Immature natural killer cell (primary cell): ENCODE measurements around the gene PCSK4. TPM values are rescaled to one million over a fixed set of nuclear protein-coding genes. Genes with fewer than 3 reads are reported as not detected.
A peak's percentile ranks its signal among the peaks of the same experiment; 100 is the strongest.

Experiments
- DNase-seq, 3 donors: peaks; one replicate each; pipeline ENCODE4 v3.0.0; 2022; ENCODE audit warnings: mixed read lengths in 1 of 3
- H3K27ac Mint-ChIP-seq, 6 donors: one replicate each; pipeline ENCODE4 v1.8.0; 2020; ENCODE audit warnings: mixed read lengths in 6 of 6, mild to moderate bottlenecking in 5 of 6, inconsistent platforms in 4 of 6, moderate library complexity in 3 of 6
- H3K27me3 Mint-ChIP-seq, 3 donors: one replicate each; pipeline ENCODE4 v1.8.0; 2020 to 2021; ENCODE audit warnings: low read depth in 3 of 3, mild to moderate bottlenecking in 3 of 3, mixed read lengths in 3 of 3, moderate library complexity in 3 of 3, inconsistent platforms in 1 of 3
- H3K36me3 Mint-ChIP-seq, 3 donors: one replicate each; pipeline ENCODE4 v1.8.0; 2020; ENCODE audit warnings: mixed read lengths in 3 of 3, inconsistent platforms in 2 of 3, mild to moderate bottlenecking in 2 of 3
- H3K4me1 Mint-ChIP-seq, 2 donors: one replicate each; pipeline ENCODE4 v1.8.0; 2020; ENCODE audit warnings: inconsistent platforms in 2 of 2, mild to moderate bottlenecking in 2 of 2, mixed read lengths in 2 of 2, moderate library complexity in 1 of 2
- H3K4me3 Mint-ChIP-seq, 5 donors: one replicate each; pipeline ENCODE4 v1.8.0; 2020; ENCODE audit warnings: mild to moderate bottlenecking in 5 of 5, mixed read lengths in 5 of 5, inconsistent platforms in 3 of 5, moderate library complexity in 3 of 5
- H3K9me3 Mint-ChIP-seq, 6 donors: one replicate each; pipeline ENCODE4 v1.8.0; 2020; ENCODE audit warnings: mild to moderate bottlenecking in 6 of 6, mixed read lengths in 6 of 6, inconsistent platforms in 4 of 6, moderate library complexity in 3 of 6
- polyA plus RNA-seq, 3 donors: library from polyadenylated mRNA; unstranded; fragments of 300-500 nt; fragmentation: Illumina TruSeq; gene quantifications; one replicate each; pipeline ENCODE4 v1.2.3, GENCODE V29; 2021

PCSK4 gene
- polyA plus RNA-seq, 3 donors from 2014 or later: 0.25 to 0.33 TPM; not detected in 1

- H3K9me3 Mint-ChIP-seq: no peaks in the 10 kb centered on the region
- no peaks in the 10 kb centered on the region for H3K36me3 Mint-ChIP-seq
- H3K27ac Mint-ChIP-seq: no peak overlapping the region
- DNase-seq: no peak
- peaks cover 6 to 9% (median 6%) of the 10 kb centered on the region in 3 donors for H3K27me3 Mint-ChIP-seq
- H3K4me3 Mint-ChIP-seq: no peak overlapping the region
- peaks cover 7 to 11% of the 10 kb centered on the region in 2 donors for H3K4me1 Mint-ChIP-seq
These were observed 5.1 kb upstream of the PCSK4 start for GRCh38 chr19:1495051-1495798.

- Mint-ChIP-seq H3K4me1 (peaks cover 12 to 13% of the 10 kb centered on the region in 2 donors), H3K36me3 (no peaks in the 10 kb centered on the region), H3K27me3 (peaks cover 6 to 9% (median 6%) of the 10 kb centered on the region in 3 donors), H3K27ac (no peak overlapping the region), H3K4me3 (no peak overlapping the region), H3K9me3 (no peaks in the 10 kb centered on the region)
- no peak for DNase-seq
These were observed 4.1 kb upstream of the PCSK4 start for GRCh38 chr19:1494115-1494815.

GRCh38 chr19:1492474-1493006 is 2.4 kb upstream of the PCSK4 start:
- H3K27ac Mint-ChIP-seq: peak overlapping the region in 1 of 6 donors; percentile 55
- no peak for DNase-seq
- H3K27me3 Mint-ChIP-seq: peaks cover 6 to 9% (median 6%) of the 10 kb centered on the region in 3 donors
- peaks cover 12 to 14% of the 10 kb centered on the region in 2 donors for H3K4me1 Mint-ChIP-seq
- no peaks in the 10 kb centered on the region for H3K36me3 Mint-ChIP-seq
- no peaks in the 10 kb centered on the region for H3K9me3 Mint-ChIP-seq
- peak overlapping the region in 4 of 5 donors; percentile 21 to 82 (median 54) for H3K4me3 Mint-ChIP-seq

- no peaks in the 10 kb centered on the region for H3K36me3 Mint-ChIP-seq
- peaks cover 12 to 14% of the 10 kb centered on the region in 2 donors for H3K4me1 Mint-ChIP-seq
- H3K4me3 Mint-ChIP-seq: peak overlapping the region; percentile 78 to 86 (median 81)
- H3K9me3 Mint-ChIP-seq: no peaks in the 10 kb centered on the region
- peak overlapping the region in 2 of 6 donors; percentile 18 to 45 for H3K27ac Mint-ChIP-seq
- H3K27me3 Mint-ChIP-seq: peaks cover 6 to 9% (median 6%) of the 10 kb centered on the region in 3 donors
- no peak for DNase-seq
These were observed 1.7 kb upstream of the PCSK4 start for GRCh38 chr19:1491849-1492170.

- peak within 1 kb of the TSS; percentile 69 to 93 (median 87) for H3K27ac Mint-ChIP-seq
- H3K36me3 Mint-ChIP-seq: no peaks in the 10 kb centered on the region
- H3K27me3 Mint-ChIP-seq: peaks cover 6 to 9% (median 6%) of the 10 kb centered on the region in 3 donors
- H3K4me3 Mint-ChIP-seq: peak within 1 kb of the TSS; percentile 82 to 92 (median 87)
- H3K9me3 Mint-ChIP-seq: no peaks in the 10 kb centered on the region
- no peak for DNase-seq
- peaks cover 12 to 14% of the 10 kb centered on the region in 2 donors for H3K4me1 Mint-ChIP-seq
These were observed 1.1 kb upstream of the PCSK4 start, which contains the start of gene REEP6 for GRCh38 chr19:1491114-1491848. REEP6 (plus strand) TSS chr19:1491181; CDS start chr19:1491270, 89 bp downstream.

GRCh38 chr19:1489463-1490310 is 463 bp downstream of the PCSK4 start:
- Mint-ChIP-seq H3K4me3 (peak overlapping the region; percentile 48 to 68 (median 60)), H3K27ac (peak overlapping the region in 2 of 6 donors; percentile 30 to 62), H3K4me1 (peaks cover 12 to 14% of the 10 kb centered on the region in 2 donors), H3K27me3 (peaks cover 6 to 9% (median 6%) of the 10 kb centered on the region in 3 donors), H3K36me3 (no peaks in the 10 kb centered on the region), H3K9me3 (no peaks in the 10 kb centered on the region)
- peak in 1 of 3 donors; percentile 17 for DNase-seq

GRCh38 chr19:1488282-1488601 is 1.9 kb downstream of the PCSK4 start:
- Mint-ChIP-seq H3K36me3 (no peaks in the 10 kb centered on the region), H3K9me3 (no peaks in the 10 kb centered on the region), H3K27me3 (peaks cover 6 to 7% (median 6%) of the 10 kb centered on the region in 3 donors), H3K27ac (no peak overlapping the region), H3K4me1 (peaks cover 12 to 14% of the 10 kb centered on the region in 2 donors), H3K4me3 (no peak overlapping the region)
- no peak for DNase-seq

GRCh38 chr19:1487576-1488281 is 2.4 kb downstream of the PCSK4 start:
- Mint-ChIP-seq H3K4me3 (no peak overlapping the region), H3K36me3 (no peaks in the 10 kb centered on the region), H3K27me3 (peaks cover 6 to 7% (median 6%) of the 10 kb centered on the region in 3 donors), H3K4me1 (peaks cover 12 to 14% of the 10 kb centered on the region in 2 donors), H3K27ac (no peak overlapping the region), H3K9me3 (no peaks in the 10 kb centered on the region)
- DNase-seq: no peak

GRCh38 chr19:1486720-1487575 is 3.2 kb downstream of the PCSK4 start:
- Mint-ChIP-seq H3K27ac (no peak overlapping the region), H3K36me3 (no peaks in the 10 kb centered on the region), H3K4me3 (no peak overlapping the region), H3K9me3 (no peaks in the 10 kb centered on the region), H3K4me1 (peaks cover 11 to 14% of the 10 kb centered on the region in 2 donors), H3K27me3 (peaks cover 6 to 7% (median 6%) of the 10 kb centered on the region in 3 donors)
- no peak for DNase-seq

GRCh38 chr19:1483979-1484428 is 6.1 kb downstream of the PCSK4 start:
- H3K27ac Mint-ChIP-seq: no peak overlapping the region
- peaks cover 0 to 3% (median 0%) of the 10 kb centered on the region in 3 donors for H3K36me3 Mint-ChIP-seq
- peaks cover 3 to 7% (median 4%) of the 10 kb centered on the region in 3 donors for H3K27me3 Mint-ChIP-seq
- H3K9me3 Mint-ChIP-seq: no peaks in the 10 kb centered on the region
- peaks cover 4 to 6% of the 10 kb centered on the region in 2 donors for H3K4me1 Mint-ChIP-seq
- DNase-seq: no peak
- H3K4me3 Mint-ChIP-seq: no peak overlapping the region

- DNase-seq: no peak
- no peak overlapping the region for H3K27ac Mint-ChIP-seq
- H3K4me3 Mint-ChIP-seq: no peak overlapping the region
- H3K36me3 Mint-ChIP-seq: peaks cover 0 to 4% (median 0%) of the 10 kb centered on the region in 3 donors
- H3K27me3 Mint-ChIP-seq: peaks cover 3 to 8% (median 5%) of the 10 kb centered on the region in 3 donors
- no peaks in the 10 kb centered on the region for H3K9me3 Mint-ChIP-seq
- H3K4me1 Mint-ChIP-seq: peaks cover 6 to 9% of the 10 kb centered on the region in 2 donors
These were observed 6.8 kb downstream of the PCSK4 start for GRCh38 chr19:1483131-1483978.
